Hepatocyte (in vitro differentiated cells): ENCODE results near the gene HECW1.

Experiments used
- EZH2 ChIP-seq: fragments of 200-600 bp; sonication (generic); IDR thresholded peaks from 2 replicates; pipeline ENCODE4 v1.6.1; 2016; ENCODE audit warnings: antibody characterized with exemption, mild to moderate bottlenecking, borderline replicate concordance
- EZH2phosphoT487 ChIP-seq: fragments of 200-600 bp; sonication (generic); IDR thresholded peaks from one replicate; pipeline ENCODE4 v1.6.1; 2018; ENCODE audit warnings: antibody characterized with exemption, mild to moderate bottlenecking, low read depth, moderate library complexity; ENCODE audit not compliant: unreplicated experiment, severe bottlenecking
- TF ChIP-seq, protein P1 (sequence below): fragments of 200-600 bp; sonication (generic); IDR thresholded peaks from 2 replicates; pipeline ENCODE4 v1.5.1; 2016; ENCODE audit warnings: antibody characterized with exemption, mild to moderate bottlenecking; ENCODE audit not compliant: poor library complexity

DNA sequence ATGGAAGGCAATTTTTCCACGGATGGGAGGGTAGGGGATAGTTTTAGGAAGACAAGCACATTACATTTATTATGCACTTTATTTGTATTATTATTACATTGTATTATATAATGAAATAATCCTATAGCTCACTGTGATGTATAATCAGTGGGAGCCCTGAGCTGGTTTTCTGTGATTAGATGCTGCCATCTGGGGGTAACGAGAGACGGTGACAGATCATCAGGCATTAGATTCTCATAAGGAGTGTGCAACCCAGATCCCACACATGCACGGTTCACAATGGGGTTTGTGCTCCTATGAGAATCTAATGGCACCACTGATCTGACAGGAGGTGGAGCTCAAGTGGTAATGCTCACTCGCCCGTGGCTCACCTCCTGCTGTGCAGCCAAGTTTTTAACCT, 366.6 kb downstream of the HECW1 start:
- TF ChIP-seq, protein P1, sequence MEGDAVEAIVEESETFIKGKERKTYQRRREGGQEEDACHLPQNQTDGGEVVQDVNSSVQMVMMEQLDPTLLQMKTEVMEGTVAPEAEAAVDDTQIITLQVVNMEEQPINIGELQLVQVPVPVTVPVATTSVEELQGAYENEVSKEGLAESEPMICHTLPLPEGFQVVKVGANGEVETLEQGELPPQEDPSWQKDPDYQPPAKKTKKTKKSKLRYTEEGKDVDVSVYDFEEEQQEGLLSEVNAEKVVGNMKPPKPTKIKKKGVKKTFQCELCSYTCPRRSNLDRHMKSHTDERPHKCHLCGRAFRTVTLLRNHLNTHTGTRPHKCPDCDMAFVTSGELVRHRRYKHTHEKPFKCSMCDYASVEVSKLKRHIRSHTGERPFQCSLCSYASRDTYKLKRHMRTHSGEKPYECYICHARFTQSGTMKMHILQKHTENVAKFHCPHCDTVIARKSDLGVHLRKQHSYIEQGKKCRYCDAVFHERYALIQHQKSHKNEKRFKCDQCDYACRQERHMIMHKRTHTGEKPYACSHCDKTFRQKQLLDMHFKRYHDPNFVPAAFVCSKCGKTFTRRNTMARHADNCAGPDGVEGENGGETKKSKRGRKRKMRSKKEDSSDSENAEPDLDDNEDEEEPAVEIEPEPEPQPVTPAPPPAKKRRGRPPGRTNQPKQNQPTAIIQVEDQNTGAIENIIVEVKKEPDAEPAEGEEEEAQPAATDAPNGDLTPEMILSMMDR: no peak
- no peak for TF ChIP-seq EZH2
- TF ChIP-seq EZH2phosphoT487: no peak
